CD14-positive monocyte (primary cell): ENCODE results near the gene HOGA1. TPM values are rescaled to one million over a fixed set of nuclear protein-coding genes. Genes with fewer than 3 reads are reported as not detected.
"Not testable (repeated sequence)": the region's sequence is repeated elsewhere in the genome, so short reads cannot be mapped to it uniquely, and the experiment has no call there.

Experiments
- DNase-seq, 3 donors: peaks; one replicate each; pipeline ENCODE4 v3.0.0-alpha.2; 2011 to 2022
- H2AFZ ChIP-seq: 2 replicates; pipeline ENCODE4 v1.6.0; 2012; ENCODE audit warnings: mild to moderate bottlenecking, low read depth, low read length, inconsistent platforms; ENCODE audit not compliant: insufficient read depth, poor library complexity, severe bottlenecking
- H3K27ac ChIP-seq, 2 donors: 1 replicate in 1 of 2; 2 replicates in 1 of 2; pipeline ENCODE4 v1.5.1; 2012 to 2013; ENCODE audit warnings: low read length in 2 of 2, control low read depth in 1 of 2, inconsistent platforms in 1 of 2, low read depth in 1 of 2, mild to moderate bottlenecking in 1 of 2
- H3K27me3 ChIP-seq, 2 donors: one replicate each; pipeline versions ENCODE4 v1.6.0 to v1.6.1; 2011 to 2013; ENCODE audit warnings: low read length in 2 of 2; ENCODE audit not compliant: control insufficient read depth in 2 of 2, insufficient read depth in 2 of 2
- H3K36me3 ChIP-seq, 2 donors: replicated peaks in 1 of 2; 1 replicate in 1 of 2; 2 replicates in 1 of 2; pipeline versions ENCODE4 v1.5.1 to v1.6.1; 2012 to 2013; ENCODE audit warnings: low read length in 2 of 2, control low read depth in 1 of 2, inconsistent platforms in 1 of 2, mild to moderate bottlenecking in 1 of 2; ENCODE audit not compliant: insufficient read depth in 2 of 2, control insufficient read depth in 1 of 2
- H3K4me1 ChIP-seq, 2 donors: 1 replicate in 1 of 2; 2 replicates in 1 of 2; pipeline versions ENCODE4 v1.5.1 to v1.6.1; 2012 to 2013; ENCODE audit warnings: low read length in 2 of 2, control low read depth in 1 of 2, inconsistent platforms in 1 of 2, mild to moderate bottlenecking in 1 of 2, moderate library complexity in 1 of 2; ENCODE audit not compliant: insufficient read depth in 2 of 2, control insufficient read depth in 1 of 2
- H3K4me2 ChIP-seq: replicated peaks from 2 replicates; pipeline ENCODE3; 2012; ENCODE audit warnings: low read length, moderate library complexity, mild to moderate bottlenecking; ENCODE audit not compliant: poor library complexity, severe bottlenecking; ENCODE audit errors: extremely low read depth
- H3K4me3 ChIP-seq, 3 experiments: fragments of 200-600 bp in 1 of 3; sonication (generic) in 1 of 3; replicated peaks in 1 of 3; 1 replicate in 2 of 3; 2 replicates in 1 of 3; pipeline ENCODE4 v1.5.1; 2011 to 2013; ENCODE audit warnings: low read length in 3 of 3, mild to moderate bottlenecking in 3 of 3, control low read depth in 2 of 3, low read depth in 2 of 3, inconsistent platforms in 1 of 3, moderate library complexity in 1 of 3
- H3K79me2 ChIP-seq: 2 replicates; pipeline ENCODE4 v1.6.0; 2012; ENCODE audit warnings: mild to moderate bottlenecking, control low read depth, inconsistent platforms, low read length, moderate library complexity; ENCODE audit not compliant: insufficient read depth
- H3K9ac ChIP-seq: 2 replicates; pipeline ENCODE4 v1.6.0; 2017; ENCODE audit warnings: low read length, mild to moderate bottlenecking; ENCODE audit not compliant: insufficient read depth, poor library complexity, severe bottlenecking
- H3K9me3 ChIP-seq, 2 donors: replicated peaks in 1 of 2; 1 replicate in 1 of 2; 2 replicates in 1 of 2; pipeline versions ENCODE4 v1.5.1 to v1.6.1; 2012 to 2013; ENCODE audit warnings: low read length in 2 of 2, control low read depth in 1 of 2; ENCODE audit not compliant: control insufficient read depth in 1 of 2, insufficient read depth in 1 of 2
- H4K20me1 ChIP-seq: 2 replicates; pipeline ENCODE4 v1.6.0; 2012; ENCODE audit warnings: mild to moderate bottlenecking, low read length, control low read depth, moderate library complexity; ENCODE audit not compliant: insufficient read depth
- H3K27ac Mint-ChIP-seq, 7 donors: one replicate each; pipeline ENCODE4 v1.8.0; 2020; ENCODE audit warnings: mild to moderate bottlenecking in 7 of 7, mixed read lengths in 7 of 7, moderate library complexity in 6 of 7, inconsistent platforms in 2 of 7
- H3K27me3 Mint-ChIP-seq, 3 donors: one replicate each; pipeline ENCODE4 v1.8.0; 2021 to 2022; ENCODE audit warnings: low read depth in 3 of 3, mild to moderate bottlenecking in 3 of 3, mixed read lengths in 3 of 3, moderate library complexity in 3 of 3, inconsistent platforms in 1 of 3
- H3K36me3 Mint-ChIP-seq, 2 donors: one replicate each; pipeline ENCODE4 v1.8.0; 2020; ENCODE audit warnings: mixed read lengths in 2 of 2, inconsistent platforms in 1 of 2, mild to moderate bottlenecking in 1 of 2
- H3K4me1 Mint-ChIP-seq: one replicate; pipeline ENCODE4 v1.8.0; 2020; ENCODE audit warnings: mild to moderate bottlenecking, mixed read lengths
- H3K4me3 Mint-ChIP-seq, 2 donors: one replicate each; pipeline ENCODE4 v1.8.0; 2020; ENCODE audit warnings: mild to moderate bottlenecking in 2 of 2, mixed read lengths in 2 of 2, moderate library complexity in 1 of 2
- H3K9me3 Mint-ChIP-seq, 7 donors: one replicate each; pipeline ENCODE4 v1.8.0; 2020 to 2022; ENCODE audit warnings: mixed read lengths in 7 of 7, mild to moderate bottlenecking in 6 of 7, moderate library complexity in 6 of 7, inconsistent platforms in 2 of 7
- WGBS: methylation state at CpG from one replicate; pipeline ENCODE4 v1.1.5; 2013; ENCODE audit warnings: missing lambda C conversion rate; ENCODE audit not compliant: insufficient coverage; 5-methylcytosine and 5-hydroxymethylcytosine counted together
- intact Hi-C, 2 donors: fragments of 100-400 bp; cut with micrococcal nuclease; formaldehyde crosslinking; loops; one replicate each; pipeline versions ENCODE4 v1.15.0 to v1.15.1; 2023
- polyA plus RNA-seq, 3 donors: library from polyadenylated mRNA; depleted of rRNA in 1 of 3; unstranded in 2 of 3; stranded (reverse) in 1 of 3; fragments of 300-500 nt in 2 of 3; fragments of >200 nt in 1 of 3; fragmentation: Illumina TruSeq in 2 of 3; gene quantifications; 1 replicate in 2 of 3; 2 replicates in 1 of 3; pipeline ENCODE4 v1.2.3, GENCODE V29; 2012 to 2021
- TF ChIP-seq, protein P1 (sequence below): fragments of 200-600 bp; IDR thresholded peaks from one replicate; pipeline ENCODE4 v1.8.0; 2022; ENCODE audit warnings: antibody characterized with exemption, mild to moderate bottlenecking

HOGA1 gene
- polyA plus RNA-seq, 3 donors: not detected

- peaks cover 6 to 20% (median 17%) of the 10 kb centered on the region in 3 donors for H3K27me3 Mint-ChIP-seq
- Histone ChIP-seq H3K9ac (no peak overlapping the region), H3K36me3 (peaks cover 7 to 19% of the 10 kb centered on the region in 2 donors), H4K20me1 (peaks cover 4% of the 10 kb centered on the region), H3K27ac (no peak overlapping the region), H3K4me1 (no peaks in the 10 kb centered on the region), H3K9me3 (no peaks in the 10 kb centered on the region), H3K79me2 (no peaks in the 10 kb centered on the region), H3K4me3 (no peak overlapping the region), H3K4me2 (no peak overlapping the region), H2AFZ (no peak overlapping the region), H3K27me3 (peaks cover 0 to 6% of the 10 kb centered on the region in 2 donors)
- intact Hi-C loops: loop anchor here in 1 of 2 donors (10.0 kb wide), 2 partner anchors 90 to 160 kb away; partner anchors contain the start of gene ZFYVE27
- no peak overlapping the region for H3K27ac Mint-ChIP-seq
- no peak for DNase-seq
- TF ChIP-seq, protein P1, sequence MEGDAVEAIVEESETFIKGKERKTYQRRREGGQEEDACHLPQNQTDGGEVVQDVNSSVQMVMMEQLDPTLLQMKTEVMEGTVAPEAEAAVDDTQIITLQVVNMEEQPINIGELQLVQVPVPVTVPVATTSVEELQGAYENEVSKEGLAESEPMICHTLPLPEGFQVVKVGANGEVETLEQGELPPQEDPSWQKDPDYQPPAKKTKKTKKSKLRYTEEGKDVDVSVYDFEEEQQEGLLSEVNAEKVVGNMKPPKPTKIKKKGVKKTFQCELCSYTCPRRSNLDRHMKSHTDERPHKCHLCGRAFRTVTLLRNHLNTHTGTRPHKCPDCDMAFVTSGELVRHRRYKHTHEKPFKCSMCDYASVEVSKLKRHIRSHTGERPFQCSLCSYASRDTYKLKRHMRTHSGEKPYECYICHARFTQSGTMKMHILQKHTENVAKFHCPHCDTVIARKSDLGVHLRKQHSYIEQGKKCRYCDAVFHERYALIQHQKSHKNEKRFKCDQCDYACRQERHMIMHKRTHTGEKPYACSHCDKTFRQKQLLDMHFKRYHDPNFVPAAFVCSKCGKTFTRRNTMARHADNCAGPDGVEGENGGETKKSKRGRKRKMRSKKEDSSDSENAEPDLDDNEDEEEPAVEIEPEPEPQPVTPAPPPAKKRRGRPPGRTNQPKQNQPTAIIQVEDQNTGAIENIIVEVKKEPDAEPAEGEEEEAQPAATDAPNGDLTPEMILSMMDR: no peak
- H3K4me1 Mint-ChIP-seq: no peaks in the 10 kb centered on the region
- H3K4me3 Mint-ChIP-seq: no peak overlapping the region
- H3K9me3 Mint-ChIP-seq: no peaks in the 10 kb centered on the region
- 100% methylated on average over 6 of the region's 6 CpGs for WGBS
- peaks cover 10 to 16% of the 10 kb centered on the region in 2 donors for H3K36me3 Mint-ChIP-seq
These were observed 9.0 kb upstream of the HOGA1 start for GRCh38 chr10:97575127-97575668.

- not testable (repeated sequence) for H3K9me3 ChIP-seq, DNase-seq, H3K27ac ChIP-seq, H3K27me3 ChIP-seq, H3K9ac ChIP-seq, H3K79me2 ChIP-seq, H3K36me3 ChIP-seq, H3K4me1 Mint-ChIP-seq, H3K4me3 Mint-ChIP-seq, H3K27ac Mint-ChIP-seq, H2AFZ ChIP-seq, H3K36me3 Mint-ChIP-seq, H3K4me2 ChIP-seq, H3K4me3 ChIP-seq, H3K4me1 ChIP-seq, H4K20me1 ChIP-seq, H3K9me3 Mint-ChIP-seq
- no CpG with 5 or more reads among the region's 5 CpGs for WGBS
- intact Hi-C loops: loop anchor here in 1 of 2 donors (10.0 kb wide), 2 partner anchors 88 to 158 kb away; partner anchors contain the start of gene ZFYVE27
- peaks cover 6 to 20% (median 17%) of the 10 kb centered on the region in 3 donors for H3K27me3 Mint-ChIP-seq
These were observed 7.7 kb upstream of the HOGA1 start for GRCh38 chr10:97576487-97576886.
